H1 (cell line): ENCODE results near the gene MKRN2OS. TPM values are rescaled to one million over a fixed set of nuclear protein-coding genes. Genes with fewer than 3 reads are reported as not detected.

Source experiments
- CTCF ChIA-PET: fragments of 300-600 bp; sonication (Branson Sonifier 250); formaldehyde crosslinking; loops from one replicate; lab custom pipeline; 2021; ENCODE audit not compliant: partially characterized antibody; lab: Charles Lee
- POLR2A ChIA-PET: fragments of 300-600 bp; sonication (Branson Sonifier 250); formaldehyde crosslinking; loops from one replicate; lab custom pipeline; 2021; ENCODE audit warnings: inconsistent platforms; ENCODE audit not compliant: partially characterized antibody; lab: Charles Lee
- DNase-seq, 2 experiments: peaks; one replicate each; pipeline versions ENCODE4 v3.0.0 to v3.0.0-alpha.2; 2010 to 2022; ENCODE audit warnings: low spot score in 2 of 2, low read depth in 1 of 2, mixed read lengths in 1 of 2
- FAIRE-seq: peaks from 2 replicates; lab custom pipeline; 2011; peaks lifted over from hg19 to GRCh38; lab: Jason Lieb, UNC
- H2AFZ ChIP-seq: 2 replicates; pipeline ENCODE4 v1.8.1; 2012; ENCODE audit warnings: low read length, inconsistent platforms
- H2AK5ac ChIP-seq: 2 replicates; pipeline ENCODE4 v1.6.1; 2013; ENCODE audit warnings: low read depth, low read length
- H2BK120ac ChIP-seq: replicated peaks from 2 replicates; pipeline ENCODE3; 2013; ENCODE audit warnings: low read depth, low read length, inconsistent platforms
- H2BK12ac ChIP-seq: 2 replicates; pipeline ENCODE4 v1.6.1; 2013; ENCODE audit warnings: low read depth, low read length
- H2BK15ac ChIP-seq: 2 replicates; pipeline ENCODE4 v1.6.1; 2013; ENCODE audit warnings: low read length
- H2BK20ac ChIP-seq: 2 replicates; pipeline ENCODE4 v1.6.1; 2013; ENCODE audit warnings: low read length
- H2BK5ac ChIP-seq: 2 replicates; pipeline ENCODE4 v1.6.1; 2013; ENCODE audit warnings: low read depth, low read length
- H3K14ac ChIP-seq: 2 replicates; pipeline ENCODE4 v1.6.1; 2013; ENCODE audit warnings: inconsistent platforms; ENCODE audit not compliant: insufficient read length
- H3K18ac ChIP-seq: 2 replicates; pipeline ENCODE4 v1.6.1; 2013; ENCODE audit warnings: low read length; ENCODE audit errors: extremely low read depth
- H3K23ac ChIP-seq: 2 replicates; pipeline ENCODE4 v1.6.1; 2013; ENCODE audit warnings: inconsistent platforms; ENCODE audit not compliant: insufficient read length
- H3K23me2 ChIP-seq: 2 replicates; pipeline ENCODE4 v1.6.1; 2013; ENCODE audit warnings: low read depth, low read length
- H3K27ac ChIP-seq: 2 replicates; pipeline ENCODE4 v1.6.1; 2011; ENCODE audit warnings: low read depth, low read length, inconsistent platforms
- H3K27me3 ChIP-seq, 4 experiments: replicated peaks in 1 of 4; 1 replicate in 1 of 4; 2 replicates in 3 of 4; pipeline versions ENCODE4 v1.6.1 to v1.8.1; 2011 to 2013; ENCODE audit warnings: low read length in 3 of 4, mild to moderate bottlenecking in 3 of 4, inconsistent platforms in 2 of 4, mixed read lengths in 2 of 4, moderate library complexity in 1 of 4; ENCODE audit not compliant: control insufficient read depth in 3 of 4, insufficient read depth in 3 of 4; ENCODE audit errors: extremely low read depth in 1 of 4
- H3K36me3 ChIP-seq, 4 experiments: 2 replicates each; pipeline versions ENCODE4 v1.6.1 to v1.8.1; 2011 to 2013; ENCODE audit warnings: mild to moderate bottlenecking in 4 of 4, low read length in 3 of 4, moderate library complexity in 2 of 4, control low read depth in 1 of 4, inconsistent platforms in 1 of 4; ENCODE audit not compliant: insufficient read depth in 4 of 4, control insufficient read depth in 2 of 4
- H3K4ac ChIP-seq: replicated peaks from 2 replicates; pipeline ENCODE3; 2013; ENCODE audit warnings: low read length, low read depth, mixed read lengths, inconsistent platforms; ENCODE audit not compliant: insufficient read length
- H3K4me1 ChIP-seq, 4 experiments: replicated peaks in 1 of 4; 1 replicate in 1 of 4; 2 replicates in 3 of 4; pipeline versions ENCODE4 v1.6.1 to v1.8.1; 2011 to 2013; ENCODE audit warnings: low read length in 3 of 4, inconsistent platforms in 2 of 4, mixed read lengths in 1 of 4; ENCODE audit not compliant: insufficient read depth in 4 of 4, control insufficient read depth in 3 of 4
- H3K4me2 ChIP-seq, 2 experiments: 2 replicates each; pipeline versions ENCODE4 v1.6.1 to v1.8.1; 2011 to 2013; ENCODE audit warnings: low read depth in 2 of 2, low read length in 2 of 2, control low read depth in 1 of 2, inconsistent platforms in 1 of 2, mild to moderate bottlenecking in 1 of 2; ENCODE audit not compliant: insufficient read depth in 1 of 2
- H3K4me3 ChIP-seq, 4 experiments: fragments of 200-600, 300-600 bp in 1 of 4; sonication (generic), shearing (Covaris generic), sonication (Bioruptor Twin) in 1 of 4; 2 replicates each; pipeline versions ENCODE4 v1.5.1 to v1.8.1; 2011 to 2016; ENCODE audit warnings: low read length in 4 of 4, low read depth in 3 of 4, control low read depth in 2 of 4, inconsistent platforms in 2 of 4, mild to moderate bottlenecking in 2 of 4, mixed read lengths in 1 of 4, moderate library complexity in 1 of 4; ENCODE audit not compliant: insufficient read depth in 2 of 4; ENCODE audit errors: extremely low read depth in 1 of 4
- H3K56ac ChIP-seq: replicated peaks from 2 replicates; pipeline ENCODE3; 2013; ENCODE audit warnings: low read depth, mild to moderate bottlenecking, mixed read lengths, low read length, inconsistent platforms; ENCODE audit not compliant: insufficient read length
- H3K79me1 ChIP-seq: 2 replicates; pipeline ENCODE4 v1.6.1; 2013; ENCODE audit warnings: low read depth, low read length, control low read depth
- H3K79me2 ChIP-seq, 2 experiments: 2 replicates each; pipeline versions ENCODE4 v1.6.1 to v1.8.1; 2012 to 2013; ENCODE audit warnings: low read length in 2 of 2, mild to moderate bottlenecking in 2 of 2, inconsistent platforms in 1 of 2; ENCODE audit not compliant: insufficient read depth in 2 of 2, control insufficient read depth in 1 of 2
- H3K9ac ChIP-seq, 4 experiments: replicated peaks in 1 of 4; 1 replicate in 1 of 4; 2 replicates in 3 of 4; pipeline versions ENCODE4 v1.6.1 to v1.8.1; 2011 to 2013; ENCODE audit warnings: low read depth in 3 of 4, low read length in 3 of 4, control low read depth in 2 of 4, mild to moderate bottlenecking in 2 of 4, moderate library complexity in 2 of 4, inconsistent platforms in 1 of 4; ENCODE audit errors: extremely low read depth in 1 of 4
- H3K9me3 ChIP-seq, 2 experiments: 2 replicates each; pipeline versions ENCODE4 v1.6.1 to v1.8.1; 2012 to 2013; ENCODE audit warnings: mild to moderate bottlenecking in 2 of 2, moderate library complexity in 2 of 2, control low read depth in 1 of 2, inconsistent platforms in 1 of 2, low read depth in 1 of 2, low read length in 1 of 2, mixed read lengths in 1 of 2; ENCODE audit not compliant: insufficient read depth in 2 of 2
- H4K20me1 ChIP-seq, 2 experiments: replicated peaks in 1 of 2; 2 replicates each; pipeline versions ENCODE3 to v1.8.1; 2011 to 2013; ENCODE audit warnings: inconsistent platforms in 2 of 2, low read length in 2 of 2, mild to moderate bottlenecking in 1 of 2; ENCODE audit not compliant: insufficient read depth in 2 of 2, control insufficient read depth in 1 of 2
- H4K5ac ChIP-seq: 2 replicates; pipeline ENCODE4 v1.6.1; 2013; ENCODE audit warnings: low read length, low read depth, mixed read lengths, inconsistent platforms; ENCODE audit not compliant: insufficient read length
- H4K8ac ChIP-seq: 2 replicates; pipeline ENCODE4 v1.8.0; 2013; ENCODE audit warnings: mild to moderate bottlenecking, moderate library complexity, low read length, inconsistent platforms; ENCODE audit not compliant: insufficient read depth; ENCODE audit errors: extremely low read depth
- H4K91ac ChIP-seq: replicated peaks from 2 replicates; pipeline ENCODE3; 2013; ENCODE audit warnings: low read length, mixed read lengths, inconsistent platforms; ENCODE audit not compliant: insufficient read length
- CBX8 ChIP-seq: fragments of 300-800, 300-1000 bp; sonication (generic); IDR thresholded peaks from 2 replicates; pipeline ENCODE4 v1.7.1; 2016; ENCODE audit warnings: low read depth, low read length, borderline replicate concordance
- CEBPB ChIP-seq: IDR thresholded peaks from 2 replicates; pipeline ENCODE4 v1.6.1; 2012; ENCODE audit warnings: low read depth, low read length
- KDM1A ChIP-seq: fragments of 200-600, 300-600 bp; sonication (generic); IDR thresholded peaks from 2 replicates; pipeline ENCODE4 v1.7.1; 2016; ENCODE audit warnings: mild to moderate bottlenecking, low read length, borderline replicate concordance
- POLR2AphosphoS5 ChIP-seq: IDR thresholded peaks from 2 replicates; pipeline ENCODE4 v1.6.1; 2011; ENCODE audit warnings: low read depth, low read length
- WGBS, 2 experiments: shearing (Covaris generic) in 1 of 2; methylation state at CpG; one replicate each; pipeline versions ENCODE4 v1.1.6 to v1.1.7; 2013 to 2015; ENCODE audit warnings: low lambda C conversion rate in 2 of 2, mixed read lengths in 2 of 2, inconsistent platforms in 1 of 2, low coverage in 1 of 2, missing lambda C conversion rate in 1 of 2; ENCODE audit not compliant: insufficient replicate concordance in 2 of 2, insufficient coverage in 1 of 2, insufficient read length in 1 of 2; ENCODE audit errors: extremely low coverage in 1 of 2, missing lambda C conversion rate in 1 of 2; 5-methylcytosine and 5-hydroxymethylcytosine counted together
- polyA plus RNA-seq, 7 experiments: library from polyadenylated mRNA; depleted of rRNA in 3 of 7; stranded (reverse) in 5 of 7; unstranded in 2 of 7; fragments of >200 nt in 5 of 7; fragments of 200-250 nt in 2 of 7; gene quantifications; 1 replicate in 5 of 7; 2 replicates in 1 of 7; 4 replicates in 1 of 7; pipeline versions ENCODE4 v1.2.1 to v1.2.3, GENCODE V29; 2011 to 2013; ENCODE audit warnings: missing spikeins in 2 of 7, mixed read lengths in 2 of 7
- total RNA-seq: library from RNA; stranded (reverse); fragmentation: NEBNext Ultra II Directional; extraction: Animal tissue kit (Norgen Biotek cat#: 25700); gene quantifications from 2 replicates; pipeline ENCODE4 v1.2.1, GENCODE V29; 2021

Gene MKRN2OS
- total and polyA plus RNA-seq, 2 of the 8 experiments (the other 6 are each of a cell fraction or from before 2014, with no cell fraction given) = 0.15 to 0.41 TPM

DNA sequence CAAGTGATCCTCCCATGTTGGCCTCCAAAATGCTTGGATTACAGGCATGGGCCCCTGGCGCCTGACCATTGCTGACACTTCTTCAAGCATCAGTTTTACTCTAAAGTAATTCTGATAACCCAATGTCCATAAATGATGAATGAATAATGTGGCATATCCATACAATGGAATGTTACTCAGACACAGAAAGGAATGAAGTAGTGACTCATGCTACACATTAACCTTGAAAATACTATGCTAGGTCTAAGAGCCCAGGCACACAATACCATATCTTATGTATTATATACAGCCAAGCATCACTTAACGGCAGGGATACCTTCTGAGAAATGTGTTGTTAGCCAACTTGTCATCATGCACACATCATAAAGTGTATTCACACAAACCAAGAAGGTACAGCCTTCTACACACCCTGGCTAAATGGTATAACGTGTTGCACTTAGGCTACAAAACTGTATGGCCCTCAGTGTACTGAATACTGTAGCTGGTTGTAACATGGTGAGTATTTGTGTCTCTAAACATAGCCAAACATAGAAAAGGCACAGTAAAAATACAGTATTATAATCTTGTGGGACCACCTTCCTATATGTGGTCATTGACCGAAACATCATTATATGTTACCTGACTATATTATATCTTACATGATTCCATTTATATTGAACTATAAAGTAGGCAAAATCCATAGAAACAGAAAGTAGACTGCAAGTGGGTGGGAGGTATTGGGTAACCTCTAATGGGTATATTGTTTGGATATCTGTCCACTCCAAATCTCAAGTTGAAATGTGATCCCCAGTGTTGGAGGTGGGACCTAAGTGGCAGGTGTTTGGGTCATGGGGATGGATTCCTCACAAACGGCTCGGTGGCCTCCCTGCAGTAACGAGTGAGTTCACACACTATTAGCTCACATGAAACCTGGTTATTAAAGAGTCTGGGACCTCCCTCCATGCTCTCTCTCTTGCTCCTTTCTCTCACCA is 43.0 kb upstream of the MKRN2OS start:
- TF ChIP-seq CEBPB = no peak
- no peak for TF ChIP-seq KDM1A
- TF ChIP-seq CBX8 = no peak
- no peak for TF ChIP-seq POLR2AphosphoS5
- H4K91ac ChIP-seq = no peak overlapping the region
- CTCF ChIA-PET = interaction anchor here (0.6 to 2.3 kb wide), 4 partner anchors 9 to 118 kb away, joined by 3 to 6 read pairs (median 5); no protein-coding TSS in a partner anchor
- DNase-seq = no peak
- no peak overlapping the region for H3K4ac ChIP-seq
- H3K9ac ChIP-seq = no peak overlapping the region
- FAIRE-seq = no peak
- H4K5ac ChIP-seq = no peak overlapping the region
- peaks cover 22 to 68% (median 59%) of the 10 kb centered on the region in 4 experiments; a peak in 7 of 8 replicates for H3K36me3 ChIP-seq
- no peak overlapping the region for H3K23ac ChIP-seq
- WGBS, 2 experiments = 82% methylated on average over 7 of the region's 7 CpGs; no CpG with 5 or more reads in 1 of the 2 experiments
- H3K56ac ChIP-seq = no peak overlapping the region
- POLR2A ChIA-PET = interaction anchor here (0.6 to 1.1 kb wide), 3 partner anchors 14 to 85 kb away, joined by 3 read pairs; no protein-coding TSS in a partner anchor
- H2AFZ ChIP-seq = no peak overlapping the region
- H2AK5ac ChIP-seq = no peak overlapping the region
- no peaks in the 10 kb centered on the region for H3K9me3 ChIP-seq
- no peak overlapping the region for H2BK120ac ChIP-seq
- H3K79me1 ChIP-seq = no peaks in the 10 kb centered on the region; the same call in 1 of the 2 replicates
- H2BK5ac ChIP-seq = no peak overlapping the region
- no peaks in the 10 kb centered on the region for H3K79me2 ChIP-seq
- H2BK12ac ChIP-seq = no peak overlapping the region
- no peak overlapping the region for H3K27ac ChIP-seq
- no peaks in the 10 kb centered on the region for H3K23me2 ChIP-seq
- H3K4me1 ChIP-seq = no peaks in the 10 kb centered on the region
- H4K8ac ChIP-seq = no peak overlapping the region
- H4K20me1 ChIP-seq = peaks cover 6% of the 10 kb centered on the region in 2 experiments
- H3K27me3 ChIP-seq = no peaks in the 10 kb centered on the region
- no peak overlapping the region for H3K14ac ChIP-seq
- no peak overlapping the region for H3K4me2 ChIP-seq
- H3K18ac ChIP-seq = no peak overlapping the region
- no peak overlapping the region for H3K4me3 ChIP-seq
- H2BK15ac ChIP-seq = no peak overlapping the region
- no peak overlapping the region for H2BK20ac ChIP-seq
